A204.1 (cell line): ENCODE data around the gene MVB12B.

Experiments used
- FAIRE-seq: peaks from 2 replicates; lab custom pipeline; 2012; peaks lifted over from hg19 to GRCh38; lab: Jason Lieb, UNC

The MVB12B gene

DNA sequence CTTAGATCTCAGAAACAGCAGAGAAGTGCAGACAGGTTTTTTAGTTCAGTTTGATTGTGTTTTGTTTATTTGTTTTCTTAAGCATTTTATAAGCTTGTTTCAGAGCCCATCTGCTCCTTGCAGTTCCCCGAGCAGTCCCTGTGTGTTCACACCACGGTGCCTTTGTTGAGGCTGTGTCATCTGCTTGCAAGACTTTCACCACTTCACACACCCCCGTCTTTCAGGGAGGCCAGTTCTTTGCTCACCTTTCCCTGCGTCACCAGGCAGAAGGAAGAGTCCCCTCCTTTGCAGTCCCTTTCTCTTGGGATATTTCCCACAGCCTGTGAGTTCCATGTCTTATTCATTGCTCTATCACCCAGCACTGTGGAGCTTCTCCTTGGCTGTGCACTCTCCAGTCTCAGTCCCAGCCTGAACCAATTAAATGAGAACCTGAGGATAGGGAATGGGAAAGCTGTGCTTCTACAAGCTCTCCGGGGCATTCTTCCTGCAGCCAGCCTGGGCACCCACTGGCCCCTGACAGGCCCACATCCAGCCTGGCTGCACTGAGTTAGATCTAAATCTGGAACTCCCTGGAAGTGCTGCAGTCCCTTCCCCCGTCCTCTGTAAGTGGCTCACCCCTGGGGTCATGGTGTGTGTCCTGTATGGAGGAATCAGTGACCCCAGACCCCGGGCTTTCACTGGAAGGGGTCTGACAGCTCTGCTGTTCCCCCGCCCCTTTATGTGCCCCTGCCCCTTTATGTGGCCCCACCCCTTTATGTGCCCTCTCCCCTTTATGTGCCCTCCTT is 5.5 kb downstream of the MVB12B start:
- FAIRE-seq, result no peak

DNA sequence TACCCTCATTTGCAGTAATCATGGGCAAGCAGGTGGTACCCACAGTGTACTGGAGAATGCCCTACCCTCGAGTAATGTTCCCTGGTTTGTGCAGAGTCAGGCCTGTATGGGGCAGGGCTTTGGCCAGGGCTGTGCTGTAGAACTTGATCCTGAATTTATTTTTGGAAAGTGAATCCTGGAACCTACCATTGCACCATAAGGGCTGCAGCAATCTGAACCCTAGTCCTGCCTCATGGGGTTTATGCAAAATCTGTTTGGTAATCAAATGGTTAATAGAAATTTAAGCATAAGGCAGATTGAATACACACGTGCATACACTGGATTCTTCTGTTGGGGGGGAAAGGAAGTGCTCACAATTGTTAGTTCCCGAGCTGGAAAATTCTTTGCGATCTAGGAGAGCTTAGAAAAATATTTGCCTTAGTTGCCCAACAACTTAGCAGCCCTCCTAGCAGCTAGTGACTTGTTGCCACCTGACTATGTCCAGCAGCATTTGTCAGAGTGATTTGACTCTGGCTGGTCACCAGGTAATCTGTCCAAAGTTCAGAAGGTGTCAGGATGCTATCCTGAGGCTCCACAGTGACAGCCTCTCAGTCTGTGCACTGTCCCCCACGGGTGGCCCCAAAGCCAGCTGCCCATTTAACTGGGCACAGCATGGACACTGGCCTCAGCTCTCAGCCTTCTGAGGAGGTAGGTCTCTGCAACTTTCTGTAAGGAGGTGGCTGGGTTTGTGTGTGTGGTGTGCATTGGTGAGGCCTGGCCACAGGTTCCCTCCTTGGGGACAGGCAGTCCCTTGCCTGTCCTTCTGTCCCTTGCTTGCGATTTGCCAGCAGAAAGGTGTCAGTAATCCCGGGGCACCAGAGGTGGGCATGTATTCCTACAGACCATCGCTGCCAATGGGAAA is 8.3 kb downstream of the MVB12B start:
- no peak for FAIRE-seq

DNA sequence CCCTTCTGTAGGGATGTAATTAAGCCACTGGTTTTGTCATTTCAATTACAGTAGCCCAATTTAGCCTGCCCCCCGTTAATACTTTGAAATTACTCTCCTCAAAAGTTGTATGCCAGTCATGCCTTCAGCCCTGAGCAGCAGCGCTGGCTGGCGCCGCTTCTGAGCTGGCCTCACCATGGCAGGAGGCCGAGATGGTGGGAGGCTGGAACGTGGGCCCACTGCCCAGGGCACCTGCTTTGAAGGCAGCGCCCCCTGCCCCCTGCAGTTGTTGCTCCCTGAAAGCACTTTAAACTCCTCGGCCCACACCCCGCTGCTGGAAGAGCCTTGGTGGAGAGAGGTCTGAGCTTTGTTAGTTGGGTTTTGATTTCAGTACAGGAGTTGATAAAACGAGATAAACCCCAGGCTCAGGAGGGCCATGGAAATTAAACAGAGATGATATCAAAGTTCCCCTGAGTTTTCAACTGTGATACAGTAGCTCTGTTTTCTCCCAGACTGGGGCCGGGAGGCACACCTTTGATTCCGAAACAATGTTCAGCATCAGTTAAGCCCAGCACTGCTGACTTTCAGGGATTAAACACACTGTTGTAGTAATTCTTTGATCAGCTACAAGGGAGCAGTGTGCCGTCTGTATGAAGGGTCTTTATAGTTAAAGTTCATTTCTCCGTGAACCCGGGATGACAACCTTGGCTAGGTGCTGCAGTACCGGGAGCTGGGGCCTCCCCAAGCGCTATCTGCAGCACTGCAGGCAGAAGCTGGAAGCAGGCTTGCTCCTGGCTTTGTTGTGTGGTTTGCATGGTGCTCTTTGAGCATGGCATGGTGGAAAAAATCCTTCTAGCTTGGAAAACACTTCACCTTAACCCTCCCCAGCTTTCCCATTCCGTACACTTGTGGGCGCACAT is 9.5 kb downstream of the MVB12B start:
- FAIRE-seq, result no peak

DNA sequence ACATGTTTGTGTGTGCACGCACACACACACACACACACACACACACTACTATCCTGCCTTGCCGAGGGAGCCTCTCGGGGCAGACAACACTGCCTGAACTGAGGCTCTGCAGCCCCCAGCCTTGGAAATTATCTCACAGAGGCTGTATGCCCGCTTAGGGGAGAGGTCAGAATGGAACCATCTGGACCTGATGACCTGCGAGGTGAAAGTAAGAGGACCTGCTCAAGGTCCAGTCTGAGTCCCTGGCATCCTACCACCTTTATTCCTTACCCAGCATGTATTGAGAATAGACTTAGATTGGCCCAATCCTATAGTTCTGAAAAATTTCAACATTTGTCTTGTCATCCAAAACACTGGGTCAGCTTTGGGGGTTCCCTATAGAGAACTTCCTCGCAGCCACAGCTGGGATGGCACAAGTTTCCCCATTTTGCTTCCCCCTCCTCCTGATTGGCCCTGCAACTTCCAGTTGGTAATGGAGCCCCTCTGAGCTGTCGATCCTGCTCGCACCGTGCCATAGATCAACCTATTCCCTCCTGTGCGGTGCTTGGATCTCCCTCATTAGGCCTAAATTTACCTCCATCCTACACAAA is 10.2 kb downstream of the MVB12B start:
- no peak for FAIRE-seq

DNA sequence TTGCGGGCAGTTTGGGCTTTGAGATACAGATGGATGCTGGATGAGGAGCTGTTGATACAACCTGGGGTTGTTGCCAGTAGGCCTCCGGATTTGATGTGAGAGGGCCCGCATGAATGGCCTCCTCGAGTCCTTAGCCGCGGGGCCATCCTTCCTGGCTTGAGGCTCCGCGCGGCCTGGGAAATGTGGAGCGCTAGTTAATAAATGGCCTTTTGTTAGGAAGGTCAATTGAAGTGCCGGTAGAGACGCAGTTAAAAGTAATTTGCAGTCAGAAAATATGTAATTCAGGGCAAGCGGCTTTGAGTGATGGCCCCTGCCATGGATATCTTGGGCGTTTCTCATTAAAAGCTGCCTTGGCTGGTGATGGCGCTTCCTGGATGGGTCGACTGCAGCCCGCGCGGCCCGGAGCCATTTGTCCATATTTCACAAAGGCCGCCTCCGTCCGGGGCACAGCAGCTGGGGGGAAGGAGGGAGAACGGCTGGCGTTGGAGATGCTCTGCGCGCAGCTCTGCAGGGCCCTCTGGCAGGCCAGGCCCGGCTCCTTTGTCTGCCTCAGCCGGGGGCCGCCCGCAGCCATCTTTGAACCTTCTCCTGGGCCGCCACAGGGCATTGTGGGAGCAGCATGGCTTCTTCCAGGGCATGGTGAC is 11.2 kb downstream of the MVB12B start:
- FAIRE-seq, result no peak

DNA sequence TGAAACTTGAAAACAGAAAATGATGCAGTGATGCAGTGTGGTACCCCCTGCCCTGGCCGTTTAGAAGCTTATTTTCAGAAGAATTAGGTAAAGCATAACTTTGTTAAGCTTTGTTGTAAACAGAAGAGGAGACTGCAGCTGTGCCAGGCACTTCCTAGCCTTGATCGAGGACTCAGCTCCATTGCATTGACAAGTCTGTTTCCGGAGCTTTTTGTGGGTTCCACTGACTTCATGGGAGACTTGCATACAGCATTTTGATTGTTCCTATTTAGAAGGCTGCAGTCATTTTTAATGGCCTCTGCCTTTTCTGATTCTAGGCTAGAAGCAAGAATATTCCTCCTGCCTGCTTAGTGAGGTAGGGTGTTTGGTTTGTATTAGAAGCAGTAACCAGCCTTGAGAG is 12.3 kb downstream of the MVB12B start:
- no peak for FAIRE-seq

DNA sequence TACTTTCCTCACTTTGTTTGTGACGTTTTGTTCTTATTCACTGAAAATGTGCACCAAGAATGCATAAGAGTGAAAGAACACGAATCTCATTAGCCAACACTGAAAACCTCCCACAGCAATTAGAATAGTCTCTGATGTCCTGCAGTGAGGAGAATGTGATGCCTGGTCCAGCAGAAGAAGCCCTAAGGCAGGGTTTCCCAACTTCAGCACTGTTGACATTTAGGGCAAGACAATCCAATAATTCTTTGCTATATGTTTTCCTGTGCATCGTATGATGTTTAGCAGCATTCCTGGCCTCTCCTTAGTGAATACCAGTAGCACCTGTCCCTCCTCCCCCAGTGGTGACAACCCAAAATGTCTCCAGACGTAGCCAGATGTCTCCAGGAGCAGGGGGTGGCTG is 14.8 kb downstream of the MVB12B start:
- no peak for FAIRE-seq

DNA sequence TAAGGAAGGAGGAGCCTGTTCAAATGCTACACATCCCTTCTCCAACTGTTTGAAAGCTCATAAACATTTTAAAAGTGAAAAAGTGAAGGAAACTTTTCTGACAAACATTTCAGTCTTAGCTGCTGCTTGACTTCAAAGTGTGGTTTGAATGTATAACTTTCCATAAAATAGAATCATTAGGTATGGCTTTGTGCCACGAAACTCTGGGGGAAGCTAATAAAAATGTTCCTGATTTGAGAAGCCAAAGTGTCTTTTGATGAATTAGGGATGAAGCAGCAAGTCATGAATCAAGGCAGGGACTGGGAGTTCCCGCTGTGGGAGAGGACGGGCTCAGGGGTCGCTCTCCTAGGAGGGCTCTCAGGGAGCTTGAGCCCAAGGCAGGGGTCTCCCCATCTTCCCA is 15.3 kb downstream of the MVB12B start:
- FAIRE-seq, result no peak

DNA sequence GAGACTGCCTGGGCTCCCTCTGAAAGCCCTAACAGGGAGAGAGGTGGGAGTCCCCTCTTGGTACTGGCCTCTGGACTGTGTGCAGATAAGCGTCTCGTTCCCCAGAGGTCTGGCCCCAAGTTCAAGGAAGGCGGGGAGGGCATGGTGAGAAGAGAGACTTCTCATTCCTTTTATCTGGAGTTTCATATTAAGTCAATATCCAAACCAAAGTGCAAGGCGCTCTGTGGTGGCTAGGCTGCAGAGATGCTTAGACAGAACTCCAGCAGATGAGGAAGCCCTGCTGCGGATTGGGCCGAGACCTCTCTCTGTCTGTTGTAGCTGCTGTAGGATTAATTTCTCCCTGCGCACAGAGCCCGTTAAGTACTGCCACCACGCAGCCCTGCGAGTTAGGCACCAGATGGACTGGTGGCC is 16.0 kb downstream of the MVB12B start:
- no peak for FAIRE-seq

DNA sequence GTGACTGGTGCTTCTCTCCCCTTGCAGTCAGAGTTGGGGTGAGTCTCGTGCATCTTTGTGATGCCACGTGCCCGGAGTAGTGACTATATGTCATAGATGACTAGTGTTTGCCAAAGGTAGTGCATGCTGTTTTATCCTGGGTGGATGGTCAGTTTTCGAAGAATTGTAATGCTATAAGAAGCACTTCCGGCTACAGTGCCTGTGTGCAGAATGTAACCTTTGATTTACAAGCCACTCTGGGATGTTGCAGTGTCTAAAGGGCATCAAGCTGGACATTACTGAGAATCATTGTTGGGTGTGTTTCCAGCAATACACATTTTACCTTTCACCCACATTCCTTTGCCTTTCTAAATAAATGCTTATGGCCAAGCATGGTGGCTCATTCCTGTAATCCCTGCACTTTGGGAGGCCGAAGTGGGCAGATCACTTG is 16.7 kb downstream of the MVB12B start:
- no peak for FAIRE-seq

DNA sequence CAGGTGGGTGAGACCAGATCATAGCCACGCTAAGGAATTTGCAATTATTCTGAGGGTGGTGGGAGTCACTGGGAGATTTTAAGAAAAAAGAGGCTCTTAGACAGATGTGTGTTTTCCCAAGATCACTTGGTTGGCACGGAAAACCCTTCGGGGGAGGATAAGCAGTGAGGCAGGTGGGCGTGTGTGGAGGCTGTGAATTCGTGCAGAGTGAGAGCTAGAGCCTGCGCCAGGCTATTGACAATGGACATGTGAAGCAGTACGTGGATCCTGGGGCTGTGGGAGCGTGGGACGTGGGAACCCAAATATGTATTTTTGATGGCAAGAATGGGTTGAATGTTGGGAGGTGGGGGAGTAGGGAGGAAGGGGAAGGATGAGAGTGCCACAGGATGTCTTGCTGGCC is 19.4 kb downstream of the MVB12B start:
- FAIRE-seq, result no peak

DNA sequence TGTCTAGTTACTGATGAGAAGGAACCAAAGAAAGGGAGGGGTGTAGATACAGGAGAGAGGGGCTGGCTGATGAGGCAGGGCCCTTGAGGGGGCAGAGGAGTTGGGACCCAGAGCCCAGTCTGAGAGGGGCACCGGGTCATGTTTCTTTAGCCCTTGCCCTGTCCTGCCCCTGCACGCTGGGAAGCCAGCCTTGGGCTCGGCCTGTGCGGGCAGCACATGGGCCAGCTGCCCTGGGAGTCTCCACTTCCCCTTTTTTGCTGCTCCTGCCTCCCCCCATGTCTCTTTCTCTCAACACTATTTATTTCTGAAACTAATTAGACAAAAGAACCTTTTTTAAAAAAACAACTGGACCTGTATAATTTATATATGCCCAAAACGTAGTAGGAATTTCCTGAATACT is 20.5 kb downstream of the MVB12B start:
- FAIRE-seq, result no peak

DNA sequence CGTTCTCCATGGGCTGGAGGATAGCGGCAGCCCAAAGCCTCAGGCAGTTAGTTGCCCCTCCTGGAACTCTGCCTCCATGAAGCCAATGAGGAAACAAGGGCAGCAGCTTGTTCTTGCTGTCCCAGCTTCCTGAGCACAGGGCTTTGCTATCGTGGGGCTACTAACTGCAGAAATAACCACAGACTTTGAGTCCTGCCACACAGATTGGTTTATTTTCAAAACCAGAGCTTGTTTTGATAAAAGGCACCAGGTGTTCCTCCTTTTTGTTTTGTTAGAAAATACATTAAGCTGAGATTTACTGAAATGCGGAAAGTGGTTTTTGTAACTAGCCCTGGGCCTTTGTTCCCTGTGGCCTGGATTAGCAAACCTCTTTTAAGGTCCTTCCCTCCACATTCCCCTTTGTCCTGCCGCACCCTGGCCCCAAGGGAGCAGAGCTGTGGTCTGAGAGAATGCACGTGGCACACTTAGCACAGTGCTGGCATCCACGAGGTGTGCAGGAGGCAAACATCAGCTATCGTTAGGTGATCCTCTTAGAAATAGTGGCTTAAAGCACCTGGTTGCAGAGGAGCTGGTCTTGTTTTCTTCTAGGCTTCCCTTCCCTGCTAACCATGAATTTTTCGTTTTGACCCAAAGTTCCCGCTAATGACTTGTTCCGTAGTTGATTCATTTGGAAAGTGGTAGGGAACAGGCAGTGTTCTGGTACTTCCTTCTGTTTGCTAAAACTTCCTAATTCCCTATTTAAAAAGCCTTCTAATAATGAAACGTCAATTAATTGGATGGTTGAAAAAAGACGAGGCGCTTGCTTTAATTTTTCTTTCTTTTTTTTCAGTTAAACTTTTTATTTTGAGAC is 21.5 kb downstream of the MVB12B start:
- no peak for FAIRE-seq

DNA sequence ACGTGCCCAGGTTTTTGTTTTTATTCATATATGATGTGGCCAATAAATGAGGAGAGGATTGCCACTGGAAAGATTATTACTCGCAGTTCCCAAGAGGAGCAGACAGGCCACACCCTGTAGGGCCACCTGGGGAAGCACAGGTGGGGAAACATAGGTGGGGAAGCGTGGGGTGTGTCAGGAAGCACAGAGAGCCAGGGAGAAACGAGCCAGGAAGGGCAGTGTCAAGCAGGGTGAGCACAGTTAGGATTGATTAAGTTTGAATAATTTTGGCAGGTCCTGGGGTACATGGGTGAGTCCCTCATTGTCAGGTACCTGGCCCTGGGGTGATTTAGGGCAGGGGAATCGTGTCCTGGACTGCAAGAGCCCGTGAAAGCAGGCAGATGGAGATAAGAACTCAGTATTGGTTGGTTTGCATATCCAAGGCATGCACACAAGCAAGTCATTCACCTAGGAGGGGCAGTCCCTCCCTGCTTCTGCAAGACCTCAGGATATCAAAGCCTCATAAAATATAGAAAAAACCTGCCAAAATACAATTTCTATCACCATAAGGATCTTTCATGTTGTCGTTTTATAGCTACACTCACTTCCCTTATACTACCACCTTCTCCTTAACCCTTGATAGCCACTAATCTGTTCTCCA is 22.4 kb downstream of the MVB12B start:
- FAIRE-seq, result no peak

DNA sequence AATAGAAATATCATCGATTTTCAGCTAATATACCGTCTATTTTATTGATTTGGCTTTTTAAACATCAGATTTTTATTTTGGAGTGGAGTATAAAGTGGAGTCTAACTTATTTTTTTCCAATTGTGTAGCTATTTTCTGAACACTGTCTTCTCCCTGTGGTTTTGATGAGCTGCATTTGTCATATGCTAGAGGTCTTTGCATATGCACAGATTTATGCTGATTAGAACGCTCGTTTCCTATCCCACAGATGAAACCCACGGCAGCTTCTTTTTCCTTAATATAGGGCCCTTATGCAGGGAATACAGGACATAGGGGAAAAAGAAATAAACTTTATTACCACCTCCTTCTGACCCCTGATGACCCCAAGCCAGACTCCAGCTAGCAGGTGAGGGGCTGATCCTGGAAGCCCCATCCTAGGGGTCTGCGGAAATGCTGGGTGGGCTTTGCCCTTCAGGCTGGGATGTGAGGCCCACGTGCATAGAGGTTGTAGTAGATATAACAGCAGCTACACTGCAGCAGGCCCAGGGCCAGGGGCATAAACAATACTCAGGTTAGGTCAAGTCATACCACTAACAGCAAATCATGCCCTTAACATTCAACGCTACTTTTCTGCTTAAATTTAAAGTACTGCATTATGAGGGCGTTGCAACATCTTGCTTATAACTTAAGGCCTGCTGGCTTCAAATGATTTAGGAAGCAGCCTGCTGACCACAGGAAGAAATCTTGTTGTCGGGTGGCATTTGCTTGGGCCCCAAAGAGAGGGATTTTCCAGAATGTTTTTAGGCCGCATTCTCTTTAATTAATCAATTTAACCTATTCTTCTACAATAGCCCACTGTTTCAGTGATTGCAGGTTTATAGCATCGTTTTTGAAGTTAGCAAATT is 28.5 kb downstream of the MVB12B start:
- FAIRE-seq, result no peak

DNA sequence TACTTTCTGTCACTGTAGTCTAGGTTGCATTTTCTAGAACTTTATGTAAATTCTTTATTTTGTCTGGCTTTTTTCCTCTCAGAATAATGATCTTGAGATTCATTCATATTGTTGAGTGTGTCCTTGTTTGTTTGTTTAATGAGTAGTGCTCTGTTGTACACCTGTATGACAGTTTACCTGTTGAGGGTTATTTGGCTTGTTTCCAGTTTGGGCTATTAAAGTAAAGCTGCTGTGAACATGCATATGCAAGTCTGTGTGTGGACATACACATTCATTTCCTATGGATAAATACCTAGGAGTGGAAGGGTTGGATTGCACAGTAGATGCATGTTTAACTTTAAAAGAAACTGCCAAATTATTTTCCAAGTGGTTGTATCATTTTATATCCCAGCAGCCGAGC is 30.4 kb downstream of the MVB12B start:
- no peak for FAIRE-seq

DNA sequence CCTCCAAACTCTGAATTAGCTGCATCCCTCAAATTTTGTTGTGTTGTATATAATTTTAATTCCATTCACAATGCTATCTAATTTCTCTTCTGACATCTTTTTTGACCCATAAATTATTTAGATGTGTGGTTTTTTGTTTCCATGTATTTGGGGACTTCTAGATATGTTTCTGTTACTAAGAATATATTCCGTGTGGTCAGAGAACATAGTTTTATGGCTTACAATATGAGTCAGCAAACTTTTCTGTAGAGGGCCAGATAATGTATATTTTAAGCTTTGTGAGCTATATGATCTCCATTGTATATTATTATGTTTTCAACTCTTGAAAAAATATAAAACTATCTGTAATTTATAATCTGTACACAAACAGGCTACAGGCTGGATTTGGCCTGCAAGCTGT is 33.4 kb downstream of the MVB12B start:
- FAIRE-seq, result no peak

DNA sequence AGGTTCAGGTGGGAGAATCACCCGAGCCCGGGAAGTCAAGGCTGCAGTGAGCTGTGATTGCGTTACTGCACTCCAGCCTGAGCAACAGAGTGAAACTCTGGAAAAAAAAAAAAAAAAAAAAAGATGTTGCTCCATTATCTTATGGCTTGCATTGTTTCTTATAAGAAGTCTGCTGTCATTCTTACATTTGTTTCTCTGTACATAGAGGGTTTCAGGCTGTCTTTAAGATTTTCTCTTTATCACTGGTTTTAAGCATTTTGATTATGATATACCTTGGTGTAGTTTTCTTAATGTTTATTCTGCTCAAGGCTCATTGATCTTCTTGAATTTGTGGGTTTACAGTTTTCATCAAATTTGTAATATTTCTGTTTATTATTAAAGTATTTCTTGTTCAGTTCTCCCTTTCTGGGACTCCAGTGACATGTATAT is 35.2 kb downstream of the MVB12B start:
- no peak for FAIRE-seq

DNA sequence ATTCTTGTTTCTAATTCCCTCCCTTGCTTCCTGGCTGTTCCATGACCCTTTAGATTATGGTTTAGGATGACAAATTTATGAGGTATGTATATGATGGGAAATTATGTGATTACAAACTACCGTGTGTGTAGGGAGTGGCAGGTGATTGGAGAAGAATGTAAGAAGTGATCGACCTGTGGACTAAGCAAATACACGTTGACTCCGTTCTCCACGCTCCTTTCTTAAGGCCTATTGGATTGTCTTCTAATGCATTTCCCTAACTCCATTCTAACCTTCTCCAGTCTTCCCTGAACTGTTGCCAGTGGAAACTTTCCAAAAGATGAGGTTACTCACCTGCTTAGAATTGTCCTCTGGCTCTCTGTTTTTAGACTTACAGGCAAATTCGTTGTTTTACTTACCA is 36.6 kb downstream of the MVB12B start:
- FAIRE-seq, result no peak
